GM12878 (cell line): ENCODE data around the gene COL23A1. TPM values are rescaled to one million over a fixed set of nuclear protein-coding genes. Genes with fewer than 3 reads are reported as not detected.

Experiments
- ATAC-seq: fragments of 200-7000 bp; cut with Tn5 transposase; 3 replicates; pipeline ENCODE4 v1.9.1; 2020; ENCODE audit warnings: mild to moderate bottlenecking, moderate library complexity
- BruUV-seq: library from RNA; stranded (reverse); fragments of 400-500 nt; replicated peaks from 2 replicates; lab custom pipeline; 2021; lab: Mats Ljungman, UMichigan
- CTCF ChIA-PET: fragments of 300-600 bp; sonication (Branson Sonifier 250); formaldehyde crosslinking; extraction: SDS; loops from one replicate; lab custom pipeline; 2021; ENCODE audit warnings: inconsistent platforms; lab: Yijun Ruan, JAX
- POLR2A ChIA-PET: fragments of 350-600 bp; formaldehyde crosslinking; extraction: SDS; loops from one replicate; lab custom pipeline; 2021; ENCODE audit warnings: inconsistent platforms; lab: Charles Lee
- RAD21 ChIA-PET: fragments of 300-600 bp; sonication (Branson Sonifier 250); formaldehyde crosslinking; loops from one replicate; lab custom pipeline; 2023; ENCODE audit warnings: antibody characterized with exemption; ENCODE audit not compliant: unreplicated experiment; lab: Charles Lee
- SMC1A ChIA-PET: fragments of 300-600 bp; sonication (Branson Sonifier 250); formaldehyde crosslinking; loops from one replicate; lab custom pipeline; 2023; ENCODE audit not compliant: unreplicated experiment, uncharacterized antibody; lab: Charles Lee
- DNase-seq: peaks from one replicate; pipeline ENCODE4 v3.0.0-alpha.2; 2011; ENCODE audit warnings: low read depth, low spot score
- FAIRE-seq: peaks from 3 replicates; lab custom pipeline; 2011; peaks lifted over from hg19 to GRCh38; lab: Jason Lieb, UNC
- H2AFZ ChIP-seq: 2 replicates; pipeline ENCODE4 v1.6.0; 2011; ENCODE audit warnings: low read depth, low read length, control low read depth; ENCODE audit not compliant: control insufficient read depth
- H3K27ac ChIP-seq: 2 replicates; pipeline ENCODE4 v1.5.1; 2011; ENCODE audit warnings: control low read depth; ENCODE audit not compliant: control insufficient read depth, insufficient read depth
- H3K27me3 ChIP-seq, 2 experiments: replicated peaks in 1 of 2; 2 replicates each; pipeline versions ENCODE4 v1.6.0 to v1.6.1; 2011; ENCODE audit warnings: low read length in 1 of 2; ENCODE audit not compliant: control insufficient read depth in 2 of 2, insufficient read depth in 2 of 2
- H3K36me3 ChIP-seq, 2 experiments: 2 replicates each; pipeline ENCODE4 v1.5.1; 2011; ENCODE audit warnings: low read length in 1 of 2; ENCODE audit not compliant: control insufficient read depth in 2 of 2, insufficient read depth in 2 of 2
- H3K4me1 ChIP-seq: 2 replicates; pipeline ENCODE4 v1.6.1; 2011; ENCODE audit warnings: mild to moderate bottlenecking, low read length, moderate library complexity, mixed read lengths; ENCODE audit not compliant: control insufficient read depth, insufficient read depth
- H3K4me2 ChIP-seq: 2 replicates; pipeline ENCODE4 v1.6.0; 2011; ENCODE audit warnings: control low read depth; ENCODE audit not compliant: control insufficient read depth, insufficient read depth
- H3K4me3 ChIP-seq: fragments of 200-600 bp; sonication (generic); 2 replicates; pipeline ENCODE4 v1.5.1; 2016
- H3K79me2 ChIP-seq: 2 replicates; pipeline ENCODE4 v1.6.0; 2011; ENCODE audit warnings: low read length; ENCODE audit not compliant: control insufficient read depth, insufficient read depth
- H3K9ac ChIP-seq: 2 replicates; pipeline ENCODE4 v1.8.0; 2011; ENCODE audit warnings: low read length, control low read depth, mixed read lengths; ENCODE audit not compliant: control insufficient read depth, insufficient read depth
- H3K9me3 ChIP-seq: replicated peaks from 3 replicates; pipeline ENCODE4 v1.5.1; 2011; ENCODE audit warnings: mild to moderate bottlenecking, low read length; ENCODE audit not compliant: control insufficient read depth, insufficient read depth
- H4K20me1 ChIP-seq: 2 replicates; pipeline ENCODE4 v1.6.0; 2011; ENCODE audit not compliant: control insufficient read depth, insufficient read depth
- BACH1 ChIP-seq: fragments of 450-650 bp; IDR thresholded peaks from 2 replicates; pipeline ENCODE4 v1.6.1; 2017; ENCODE audit warnings: mild to moderate bottlenecking, borderline replicate concordance
- BHLHE40 ChIP-seq, 2 experiments: fragments of 450-650 bp in 1 of 2; IDR thresholded peaks; 2 replicates each; pipeline ENCODE4 v1.6.1; 2011 to 2017; ENCODE audit warnings: low read depth in 2 of 2, borderline replicate concordance in 1 of 2, improper control_type of control experiment in 1 of 2, low read length in 1 of 2, mild to moderate bottlenecking in 1 of 2
- JUNB ChIP-seq: IDR thresholded peaks from 2 replicates; pipeline ENCODE4 v1.6.1; 2016; ENCODE audit warnings: antibody characterized with exemption, mild to moderate bottlenecking
- KDM1A ChIP-seq: fragments of 200-600 bp; sonication (generic); IDR thresholded peaks from 2 replicates; pipeline ENCODE4 v1.6.1; 2016; ENCODE audit warnings: borderline replicate concordance
- MYC ChIP-seq: IDR thresholded peaks from 2 replicates; pipeline ENCODE4 v1.6.1; 2011; ENCODE audit warnings: mild to moderate bottlenecking, low read length, moderate library complexity, inconsistent platforms; ENCODE audit not compliant: insufficient read depth, insufficient replicate concordance, insufficient read length, severe bottlenecking
- NR2C2 ChIP-seq: IDR thresholded peaks from 2 replicates; pipeline ENCODE4 v1.6.1; 2011; ENCODE audit warnings: borderline replicate concordance, low read depth; ENCODE audit not compliant: control insufficient read depth, insufficient read length
- RAD51 ChIP-seq: fragments of 450-650 bp; IDR thresholded peaks from 2 replicates; pipeline ENCODE4 v1.6.1; 2016; ENCODE audit warnings: moderate library complexity, mild to moderate bottlenecking, inconsistent platforms
- RFX5 ChIP-seq: IDR thresholded peaks from 2 replicates; pipeline ENCODE4 v1.6.1; 2011; ENCODE audit warnings: low read depth, low read length, improper control_type of control experiment
- SUZ12 ChIP-seq: fragments of 200-600 bp; sonication (generic); IDR thresholded peaks from one replicate; pipeline ENCODE4 v1.6.1; 2018; ENCODE audit warnings: antibody characterized with exemption, mild to moderate bottlenecking; ENCODE audit not compliant: unreplicated experiment
- TAF1 ChIP-seq: IDR thresholded peaks from 2 replicates; pipeline ENCODE4 v1.6.1; 2011; ENCODE audit warnings: mild to moderate bottlenecking, low read depth, low read length, borderline replicate concordance
- TARDBP ChIP-seq: IDR thresholded peaks from 2 replicates; pipeline ENCODE4 v1.6.1; 2016; ENCODE audit warnings: borderline replicate concordance
- ZNF622 ChIP-seq: fragments of 450-650 bp; IDR thresholded peaks from 2 replicates; pipeline ENCODE4 v1.6.1; 2017; ENCODE audit warnings: mild to moderate bottlenecking, inconsistent platforms
- WGBS: methylation state at CpG from one replicate; pipeline ENCODE4 v1.1.6; 2016; ENCODE audit warnings: low lambda C conversion rate; ENCODE audit not compliant: insufficient replicate concordance, insufficient coverage; ENCODE audit errors: missing lambda C conversion rate; 5-methylcytosine and 5-hydroxymethylcytosine counted together
- in situ Hi-C: fragments of 300-500 bp; cut with MboI; formaldehyde crosslinking; loops from 9 replicates; pipeline ENCODE4 v1.14.3; 2018; ENCODE audit warnings: mixed read lengths
- intact Hi-C: fragments of 100-400 bp; cut with micrococcal nuclease; formaldehyde crosslinking; loops from one replicate; pipeline ENCODE4 v1.14.2; 2022; ENCODE audit not compliant: unreplicated experiment
- polyA plus RNA-seq, 11 experiments: library from polyadenylated mRNA; depleted of rRNA in 4 of 11; unstranded in 6 of 11; stranded (reverse) in 5 of 11; fragments of >200 nt; fragmentation: Nextera tagmentation in 4 of 11; fragmentation: Illumina TruSeq in 1 of 11; extraction: Ambion mirVana in 4 of 11; extraction: Trizol in 1 of 11; gene quantifications; 1 replicate in 1 of 11; 2 replicates in 10 of 11; pipeline versions ENCODE4 v1.2.1 to v1.2.3, GENCODE V29; 2011 to 2016; ENCODE audit warnings: inconsistent platforms in 2 of 11, missing spikeins in 2 of 11, low read depth in 1 of 11
- total RNA-seq, 4 experiments: library from RNA; depleted of rRNA in 3 of 4; stranded (reverse); fragments of >200 nt in 3 of 4; fragmentation: Illumina TruSeq in 1 of 4; extraction: Trizol in 1 of 4; gene quantifications; 2 replicates each; pipeline versions ENCODE4 v1.2.1 to v1.2.3, GENCODE V29; 2013 to 2021
- TF ChIP-seq, protein P1 (sequence below): fragments of 450-650 bp; IDR thresholded peaks from 2 replicates; pipeline ENCODE4 v1.6.1; 2016; ENCODE audit warnings: mild to moderate bottlenecking
- TF ChIP-seq, protein P2 (sequence below): fragments of 450-650 bp; IDR thresholded peaks from 2 replicates; pipeline ENCODE4 v1.6.1; 2018; ENCODE audit warnings: borderline replicate concordance, mild to moderate bottlenecking; ENCODE audit not compliant: partially characterized antibody
- TF ChIP-seq, protein P3 (sequence below): IDR thresholded peaks from 2 replicates; pipeline ENCODE4 v1.6.1; 2012; ENCODE audit warnings: low read length, inconsistent platforms

The COL23A1 gene
- total and polyA plus RNA-seq, 10 of the 15 experiments (the other 5 are each of a cell fraction or from before 2014, with no cell fraction given) = 0.03 to 0.83 (median 0.09) TPM; not detected in 5

DNA sequence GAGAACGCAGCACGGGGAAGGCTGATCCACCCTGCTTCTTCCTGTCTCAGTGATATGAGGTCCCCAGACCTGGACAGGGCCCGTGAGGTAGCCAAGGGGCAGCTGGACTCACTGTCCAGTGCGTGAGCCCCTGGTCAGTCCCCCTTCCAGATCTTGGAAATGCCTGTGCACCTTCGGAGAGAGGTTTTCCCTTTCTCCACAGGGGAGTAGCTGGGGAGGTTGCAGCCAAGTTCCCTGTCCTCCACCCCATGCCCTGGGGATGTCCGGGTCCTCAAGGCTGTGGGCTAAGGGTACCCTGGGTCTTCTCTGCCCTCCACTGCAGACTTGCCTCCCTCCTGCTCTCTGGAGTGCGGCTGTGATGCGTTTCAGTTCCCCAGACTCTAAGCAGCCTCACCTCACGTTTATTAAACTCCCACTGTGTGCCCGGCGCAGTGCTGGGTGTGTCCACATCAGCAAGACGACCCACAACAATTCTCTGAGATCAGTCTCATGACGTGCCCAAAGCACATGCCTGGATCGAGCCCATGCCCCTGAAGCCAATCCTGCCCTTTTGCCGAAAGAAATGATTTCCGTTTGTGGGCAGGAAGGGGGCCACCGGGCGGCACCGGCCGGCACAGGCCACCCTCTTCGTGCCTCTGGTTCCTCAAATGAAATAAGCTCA, 256.2 kb downstream of the COL23A1 start (continued):
- no peak for TF ChIP-seq NR2C2
- TF ChIP-seq, protein P1, sequence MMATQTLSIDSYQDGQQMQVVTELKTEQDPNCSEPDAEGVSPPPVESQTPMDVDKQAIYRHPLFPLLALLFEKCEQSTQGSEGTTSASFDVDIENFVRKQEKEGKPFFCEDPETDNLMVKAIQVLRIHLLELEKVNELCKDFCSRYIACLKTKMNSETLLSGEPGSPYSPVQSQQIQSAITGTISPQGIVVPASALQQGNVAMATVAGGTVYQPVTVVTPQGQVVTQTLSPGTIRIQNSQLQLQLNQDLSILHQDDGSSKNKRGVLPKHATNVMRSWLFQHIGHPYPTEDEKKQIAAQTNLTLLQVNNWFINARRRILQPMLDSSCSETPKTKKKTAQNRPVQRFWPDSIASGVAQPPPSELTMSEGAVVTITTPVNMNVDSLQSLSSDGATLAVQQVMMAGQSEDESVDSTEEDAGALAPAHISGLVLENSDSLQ = no peak
- TF ChIP-seq, protein P2, sequence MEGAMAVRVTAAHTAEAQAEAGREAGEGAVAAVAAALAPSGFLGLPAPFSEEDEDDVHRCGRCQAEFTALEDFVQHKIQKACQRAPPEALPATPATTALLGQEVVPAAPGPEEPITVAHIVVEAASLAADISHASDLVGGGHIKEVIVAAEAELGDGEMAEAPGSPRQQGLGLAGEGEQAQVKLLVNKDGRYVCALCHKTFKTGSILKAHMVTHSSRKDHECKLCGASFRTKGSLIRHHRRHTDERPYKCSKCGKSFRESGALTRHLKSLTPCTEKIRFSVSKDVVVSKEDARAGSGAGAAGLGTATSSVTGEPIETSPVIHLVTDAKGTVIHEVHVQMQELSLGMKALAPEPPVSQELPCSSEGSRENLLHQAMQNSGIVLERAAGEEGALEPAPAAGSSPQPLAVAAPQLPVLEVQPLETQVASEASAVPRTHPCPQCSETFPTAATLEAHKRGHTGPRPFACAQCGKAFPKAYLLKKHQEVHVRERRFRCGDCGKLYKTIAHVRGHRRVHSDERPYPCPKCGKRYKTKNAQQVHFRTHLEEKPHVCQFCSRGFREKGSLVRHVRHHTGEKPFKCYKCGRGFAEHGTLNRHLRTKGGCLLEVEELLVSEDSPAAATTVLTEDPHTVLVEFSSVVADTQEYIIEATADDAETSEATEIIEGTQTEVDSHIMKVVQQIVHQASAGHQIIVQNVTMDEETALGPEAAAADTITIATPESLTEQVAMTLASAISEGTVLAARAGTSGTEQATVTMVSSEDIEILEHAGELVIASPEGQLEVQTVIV = no peak
- no peak for TF ChIP-seq BACH1
- no peak for TF ChIP-seq TAF1

DNA sequence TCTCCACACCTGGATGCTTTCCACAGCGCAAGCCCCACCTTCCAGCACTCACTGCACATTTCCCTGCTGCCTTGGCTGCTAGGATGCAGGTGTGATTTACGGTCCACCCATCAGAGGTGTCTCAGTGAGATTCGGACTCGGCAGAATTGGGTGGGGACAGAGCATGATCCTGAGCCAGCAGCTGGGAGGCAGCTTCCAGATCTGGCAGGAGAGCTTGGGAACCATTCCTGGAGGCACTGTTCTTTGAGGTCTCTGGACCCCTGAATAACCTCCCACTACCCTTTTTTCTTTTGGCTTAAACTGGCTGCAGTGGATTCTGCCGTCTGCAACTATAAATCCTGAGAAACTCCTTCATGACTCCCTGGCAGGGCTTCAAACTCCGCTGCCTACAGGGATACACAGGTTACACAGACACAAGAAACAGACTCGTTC, 258.0 kb downstream of the COL23A1 start:
- ChIA-PET CTCF (no interaction called here), RAD21 (no interaction called here), SMC1A (no interaction called here), POLR2A (no interaction called here)
- Histone ChIP-seq H3K4me3 (no peak overlapping the region), H3K79me2 (no peaks in the 10 kb centered on the region), H3K27ac (no peak overlapping the region), H4K20me1 (no peaks in the 10 kb centered on the region), H3K27me3 (no peaks in the 10 kb centered on the region), H3K9me3 (no peaks in the 10 kb centered on the region), H3K4me1 (no peaks in the 10 kb centered on the region), H3K4me2 (no peak overlapping the region), H2AFZ (no peak overlapping the region), H3K36me3 (no peaks in the 10 kb centered on the region), H3K9ac (no peak overlapping the region)
- in situ Hi-C loops (no loop called here), intact Hi-C loops (no loop called here)
- ATAC-seq = no peak
- WGBS = 38% methylated on average over 7 of the region's 7 CpGs
- no peak for FAIRE-seq
- DNase-seq = no peak
- no TSS peak for BruUV-seq
- TF ChIP-seq, protein P2 = no peak
- TF ChIP-seq SUZ12 (no peak), RFX5 (no peak), ZNF622 (no peak), KDM1A (no peak), RAD51 (no peak), JUNB (no peak), BACH1 (no peak), BHLHE40 (IDR thresholded peaks at IDR 0.05; ENCODE audit: borderline replicate concordance in 1 of 2, low read depth in 2 of 2, low read length in 1 of 2) (no peak), MYC (no peak), TARDBP (no peak)
- TF ChIP-seq, protein P3, sequence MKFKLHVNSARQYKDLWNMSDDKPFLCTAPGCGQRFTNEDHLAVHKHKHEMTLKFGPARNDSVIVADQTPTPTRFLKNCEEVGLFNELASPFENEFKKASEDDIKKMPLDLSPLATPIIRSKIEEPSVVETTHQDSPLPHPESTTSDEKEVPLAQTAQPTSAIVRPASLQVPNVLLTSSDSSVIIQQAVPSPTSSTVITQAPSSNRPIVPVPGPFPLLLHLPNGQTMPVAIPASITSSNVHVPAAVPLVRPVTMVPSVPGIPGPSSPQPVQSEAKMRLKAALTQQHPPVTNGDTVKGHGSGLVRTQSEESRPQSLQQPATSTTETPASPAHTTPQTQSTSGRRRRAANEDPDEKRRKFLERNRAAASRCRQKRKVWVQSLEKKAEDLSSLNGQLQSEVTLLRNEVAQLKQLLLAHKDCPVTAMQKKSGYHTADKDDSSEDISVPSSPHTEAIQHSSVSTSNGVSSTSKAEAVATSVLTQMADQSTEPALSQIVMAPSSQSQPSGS = no peak
